GM23248 (cell line): Measurements from ENCODE around the gene SMIM35.

Experiments used
- EZH2 ChIP-seq: fragments of 200-600 bp; sonication (generic); IDR thresholded peaks from 2 replicates; pipeline ENCODE4 v1.6.1; 2018; ENCODE audit warnings: antibody characterized with exemption, mild to moderate bottlenecking; ENCODE audit not compliant: insufficient read depth, poor library complexity, severe bottlenecking
- EZH2phosphoT487 ChIP-seq: fragments of 200-600 bp; sonication (generic); IDR thresholded peaks from 2 replicates; pipeline ENCODE4 v1.6.1; 2018; ENCODE audit warnings: antibody characterized with exemption, moderate library complexity, mild to moderate bottlenecking, low read depth; ENCODE audit not compliant: insufficient read depth

DNA sequence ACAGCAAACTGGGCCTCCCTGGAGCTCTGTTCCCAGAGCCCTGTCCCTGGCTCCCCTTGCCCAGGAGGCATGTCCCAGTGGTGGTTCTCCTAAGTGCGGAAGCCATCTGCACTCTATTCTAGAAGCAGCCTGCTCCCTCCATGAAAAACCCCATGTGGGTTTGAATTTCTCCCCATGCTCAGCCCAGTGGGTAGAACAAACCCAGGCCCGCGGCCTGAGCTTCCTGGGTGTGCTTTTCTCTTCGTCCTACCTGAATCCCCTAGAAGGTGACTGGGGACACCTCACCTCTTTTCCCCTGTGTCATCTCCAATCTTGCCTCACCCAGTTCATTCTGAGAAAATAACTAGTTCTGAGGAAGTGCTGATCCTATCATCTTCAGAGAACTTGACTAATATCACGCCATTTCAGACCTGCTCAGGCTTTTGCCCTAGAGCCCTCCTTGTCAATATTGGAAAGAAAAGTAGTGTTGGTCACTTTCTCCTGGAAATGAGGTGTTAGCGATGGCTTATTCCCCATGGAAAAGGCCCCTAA, 84.7 kb downstream of the SMIM35 start:
- TF ChIP-seq EZH2 (no peak), EZH2phosphoT487 (no peak)
